Amygdala (tissue), 56 donors: Measurements from ENCODE around the gene HSD17B3.
"Not testable (repeated sequence)": the region's sequence is repeated elsewhere in the genome, so short reads cannot be mapped to it uniquely, and the experiment has no call there.

Experiments
- DNase-seq, 56 donors: peaks; one replicate each; lab custom pipeline; 2025; lab: John Stamatoyannopoulos, UW

The HSD17B3 gene

GRCh38 chr9:96202971-96203780 is 98.8 kb downstream of the HSD17B3 start:
- no peak for DNase-seq

- DNase-seq: no peak
These were observed 100.8 kb downstream of the HSD17B3 start for GRCh38 chr9:96201140-96201539.

GRCh38 chr9:96199006-96199405 is 103.0 kb downstream of the HSD17B3 start:
- no peak for DNase-seq

DNA sequence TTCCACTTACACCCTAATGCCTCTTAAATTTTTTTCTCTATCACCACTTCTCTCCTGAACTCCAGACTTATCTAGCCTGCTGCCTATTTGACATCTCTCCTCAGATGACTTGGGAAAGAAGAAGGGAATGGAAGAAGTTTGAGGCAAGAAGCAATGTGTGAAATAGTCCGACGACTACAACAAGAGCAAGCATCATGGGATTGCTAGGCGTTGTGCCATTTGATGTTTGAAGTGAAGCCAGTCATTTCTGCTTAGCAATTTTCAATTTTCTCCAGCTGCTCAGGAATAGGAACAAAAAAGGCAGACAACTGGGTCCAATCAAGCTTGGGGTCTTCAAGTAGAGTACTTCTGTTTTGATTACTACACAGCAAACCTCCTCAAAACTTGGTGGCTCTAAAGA is 106.4 kb downstream of the HSD17B3 start:
- no peak for DNase-seq

DNA sequence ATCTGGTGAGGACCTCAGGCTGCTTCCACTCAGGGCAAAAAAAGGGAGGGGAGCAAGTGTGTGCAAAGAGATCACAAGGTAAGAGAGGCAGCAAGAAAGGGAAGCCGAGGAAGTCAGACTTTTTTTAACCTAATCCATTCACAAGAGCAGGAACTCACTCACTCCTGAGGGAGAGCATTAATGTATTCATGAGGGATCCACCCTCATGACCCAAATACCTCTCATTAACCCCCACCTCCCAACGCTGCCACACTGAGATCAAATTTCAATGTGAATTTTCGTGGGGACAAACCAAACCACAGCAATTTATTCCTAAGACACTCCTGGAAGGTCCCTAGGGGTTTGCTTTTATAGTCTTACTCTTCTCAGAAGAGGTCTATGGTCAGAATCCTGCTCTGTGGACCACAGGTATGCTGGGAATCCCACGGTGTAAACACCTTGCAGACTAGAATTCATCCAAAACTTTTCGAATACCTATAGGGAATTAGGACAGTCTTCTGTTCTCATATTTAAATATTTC is 108.7 kb downstream of the HSD17B3 start:
- no peak for DNase-seq

GRCh38 chr9:96192710-96193109 is 109.3 kb downstream of the HSD17B3 start:
- DNase-seq: no peak

GRCh38 chr9:96189995-96190394 is 112.0 kb downstream of the HSD17B3 start:
- no peak for DNase-seq

GRCh38 chr9:96189581-96189980 is 112.4 kb downstream of the HSD17B3 start:
- DNase-seq: not testable (repeated sequence)

DNA sequence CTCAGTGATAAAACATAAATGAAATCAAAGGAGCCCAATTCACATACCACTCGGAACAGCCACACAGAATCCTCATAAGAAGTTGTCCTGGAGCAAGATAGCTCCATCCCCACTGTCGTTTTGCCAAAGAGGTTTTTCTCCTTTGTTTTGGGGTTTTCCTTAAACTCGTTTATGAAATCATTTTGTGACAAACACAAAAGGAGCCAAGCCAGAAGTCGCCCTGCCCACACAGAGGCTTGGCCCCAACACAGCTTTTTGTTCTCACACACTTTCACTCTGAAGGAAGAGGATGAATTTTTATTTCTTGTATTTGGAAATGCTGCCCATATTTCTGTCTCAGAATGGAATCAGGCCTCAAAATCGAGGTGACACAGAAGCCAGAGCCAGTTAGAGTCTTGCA is 113.4 kb downstream of the HSD17B3 start:
- DNase-seq: no peak

- DNase-seq: no peak
These were observed 114.8 kb downstream of the HSD17B3 start for GRCh38 chr9:96187151-96187555.

- DNase-seq: peak in 5 of 56 donors; percentile 3 to 35 (median 7)
These were observed 115.4 kb downstream of the HSD17B3 start for GRCh38 chr9:96186591-96187011.

DNA sequence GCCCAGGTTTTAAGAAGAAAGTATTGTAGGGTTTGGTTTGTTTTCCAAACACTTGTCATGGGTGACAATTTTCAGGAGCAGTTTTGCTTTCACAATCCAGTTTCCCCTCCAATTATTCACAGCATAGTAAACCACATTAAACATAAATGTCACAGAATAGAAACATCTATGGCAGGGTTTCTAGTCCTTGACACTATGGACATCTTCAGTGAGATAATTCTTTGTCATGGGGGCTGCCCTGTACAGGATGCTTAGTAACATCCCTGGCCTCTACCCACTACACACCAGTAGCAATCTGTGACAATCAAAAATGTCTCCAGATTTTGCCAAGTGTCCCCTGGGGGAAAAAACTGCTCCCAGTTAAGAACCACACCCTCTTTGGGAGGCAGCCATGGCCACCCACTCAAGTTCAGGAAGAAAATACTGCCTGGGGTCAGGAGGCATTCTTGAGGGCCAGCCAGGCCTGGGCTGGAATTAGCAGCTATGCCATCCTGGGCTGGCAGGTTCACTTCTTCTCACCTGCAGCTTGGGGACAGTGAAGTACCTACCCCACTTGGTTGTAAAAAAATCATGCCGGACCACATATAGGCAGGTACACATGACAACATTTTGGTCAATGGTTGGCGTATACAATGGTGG is 116.3 kb downstream of the HSD17B3 start:
- no peak for DNase-seq
